HCT116 (cell line): ENCODE data around the gene ORMDL2. TPM values are rescaled to one million over a fixed set of nuclear protein-coding genes. Genes with fewer than 3 reads are reported as not detected.
A peak's percentile ranks its signal among the peaks of the same experiment; 100 is the strongest.

Source experiments
- ATAC-seq: fragments of 200-7000 bp; cut with Tn5 transposase; 2 replicates; pipeline ENCODE4 v1.9.1; 2020; ENCODE audit warnings: mild to moderate bottlenecking, moderate library complexity
- BruUV-seq: library from RNA; stranded (reverse); fragments of 400-500 nt; replicated peaks from 2 replicates; lab custom pipeline; 2021; lab: Mats Ljungman, UMichigan
- CTCF ChIA-PET: fragments of 300-600 bp; sonication (Branson Sonifier 250); formaldehyde crosslinking; loops from one replicate; lab custom pipeline; 2021; ENCODE audit warnings: antibody characterized with exemption; lab: Charles Lee
- POLR2A ChIA-PET: fragments of 300-600, 350-600 bp; sonication (Branson Sonifier 250); formaldehyde crosslinking; loops from one replicate; lab custom pipeline; 2021; ENCODE audit warnings: antibody characterized with exemption; lab: Charles Lee
- RAD21 ChIA-PET, 2 experiments: fragments of 300-600 bp; sonication (Branson Sonifier 250); formaldehyde crosslinking; loops; one replicate each; lab custom pipeline; 2023; ENCODE audit warnings: low total read pairs in 2 of 2; ENCODE audit not compliant: uncharacterized antibody in 2 of 2, unreplicated experiment in 2 of 2, low non-redundant PET in 1 of 2; lab: Charles Lee
- DNase-seq: peaks from one replicate; pipeline ENCODE4 v3.0.0-alpha.2; 2010; ENCODE audit warnings: low read depth, low spot score
- H2AFZ ChIP-seq: fragments of 200-600 bp; shearing (Covaris generic), sonication (generic); 2 replicates; pipeline ENCODE4 v1.6.1; 2017; ENCODE audit warnings: low read depth, mixed run types, mixed read lengths, antibody characterized with exemption, low read length; ENCODE audit not compliant: poor library complexity, severe bottlenecking
- H3K27ac ChIP-seq: 2 replicates; pipeline ENCODE4 v1.5.1; 2012; ENCODE audit warnings: low read depth, low read length
- H3K27me3 ChIP-seq: fragments of 200-600 bp; sonication (generic); 2 replicates; pipeline ENCODE4 v1.6.1; 2016; ENCODE audit warnings: mixed run types, low read length, mixed read lengths; ENCODE audit not compliant: insufficient read depth
- H3K36me3 ChIP-seq, 2 experiments: fragments of 200-500 bp in 1 of 2; fragments of 200-600 bp in 1 of 2; sonication (Bioruptor generic) in 1 of 2; sonication (generic) in 1 of 2; 2 replicates each; pipeline versions ENCODE4 v1.5.1 to v1.6.1; 2014 to 2016; ENCODE audit warnings: low read length in 2 of 2, inconsistent platforms in 1 of 2, mixed read lengths in 1 of 2, mixed run types in 1 of 2; ENCODE audit not compliant: insufficient read depth in 2 of 2, control insufficient read depth in 1 of 2
- H3K4me1 ChIP-seq, 2 experiments: fragments of 200-600 bp in 1 of 2; sonication (generic) in 1 of 2; 2 replicates each; pipeline versions ENCODE4 v1.5.1 to v1.6.1; 2012 to 2017; ENCODE audit warnings: low read length in 2 of 2, inconsistent platforms in 1 of 2, mild to moderate bottlenecking in 1 of 2, mixed read lengths in 1 of 2, mixed run types in 1 of 2, moderate library complexity in 1 of 2; ENCODE audit not compliant: insufficient read depth in 2 of 2, control insufficient read depth in 1 of 2
- H3K4me2 ChIP-seq: fragments of 200-600 bp; sonication (generic); 2 replicates; pipeline ENCODE4 v1.6.1; 2017; ENCODE audit warnings: mixed run types, low read length, mixed read lengths
- H3K4me3 ChIP-seq, 2 experiments: fragments of 200-600 bp in 1 of 2; sonication (generic) in 1 of 2; replicated peaks in 1 of 2; 2 replicates each; pipeline ENCODE4 v1.5.1; 2011 to 2016; ENCODE audit warnings: low read length in 2 of 2, control low read depth in 1 of 2, low read depth in 1 of 2, mild to moderate bottlenecking in 1 of 2, mixed read lengths in 1 of 2, mixed run types in 1 of 2
- H3K79me2 ChIP-seq: fragments of 200-600 bp; sonication (generic); 2 replicates; pipeline ENCODE4 v1.6.1; 2017; ENCODE audit warnings: mild to moderate bottlenecking, mixed run types, low read length, moderate library complexity, mixed read lengths; ENCODE audit not compliant: insufficient read depth
- H3K9ac ChIP-seq: fragments of 200-600 bp; sonication (generic); 2 replicates; pipeline ENCODE4 v1.6.1; 2016; ENCODE audit warnings: low read length, mixed read lengths
- H3K9me2 ChIP-seq: fragments of 200-600 bp; sonication (generic), shearing (Covaris generic); 2 replicates; pipeline ENCODE4 v1.6.1; 2017; ENCODE audit warnings: mixed run types, mild to moderate bottlenecking, moderate library complexity; ENCODE audit not compliant: insufficient read depth
- H3K9me3 ChIP-seq, 2 experiments: fragments of 200-500 bp in 1 of 2; fragments of 200-600 bp in 1 of 2; sonication (Bioruptor generic) in 1 of 2; sonication (generic) in 1 of 2; 2 replicates each; pipeline ENCODE4 v1.6.1; 2014 to 2017; ENCODE audit warnings: low read length in 2 of 2, mixed read lengths in 2 of 2, inconsistent platforms in 1 of 2, low read depth in 1 of 2, mild to moderate bottlenecking in 1 of 2, mixed run types in 1 of 2, moderate library complexity in 1 of 2; ENCODE audit not compliant: control insufficient read depth in 1 of 2, insufficient read depth in 1 of 2
- H4K20me1 ChIP-seq: fragments of 200-600 bp; sonication (generic), shearing (Covaris generic); 2 replicates; pipeline ENCODE4 v1.6.1; 2017; ENCODE audit warnings: mixed run types, mild to moderate bottlenecking, moderate library complexity; ENCODE audit not compliant: insufficient read depth
- ATF3 ChIP-seq: IDR thresholded peaks from 2 replicates; pipeline ENCODE4 v1.6.1; 2012
- CBX3 ChIP-seq: IDR thresholded peaks from 2 replicates; pipeline ENCODE4 v1.6.1; 2012; ENCODE audit warnings: low read depth
- CTCF ChIP-seq, 3 experiments: fragments of 200-600 bp in 1 of 3; sonication (generic) in 1 of 3; IDR thresholded peaks in 2 of 3; conservative IDR thresholded peaks in 1 of 3; 2 replicates each; pipeline ENCODE4 v1.5.1; 2012 to 2017; ENCODE audit warnings: low read depth in 2 of 3, low read length in 2 of 3, antibody characterized with exemption in 1 of 3, borderline replicate concordance in 1 of 3, control low read depth in 1 of 3, mild to moderate bottlenecking in 1 of 3, mixed read lengths in 1 of 3, mixed run types in 1 of 3, moderate library complexity in 1 of 3; ENCODE audit not compliant: insufficient read depth in 1 of 3
- EZH2phosphoT487 ChIP-seq: fragments of 200-600 bp; IDR thresholded peaks from 2 replicates; pipeline ENCODE4 v1.6.1; 2018; ENCODE audit warnings: antibody characterized with exemption, borderline replicate concordance
- ZNF274 ChIP-seq: fragments of 200-500 bp; sonication (Bioruptor generic); IDR thresholded peaks from 2 replicates; pipeline ENCODE4 v1.6.1; 2014; ENCODE audit warnings: mild to moderate bottlenecking, low read depth, low read length, inconsistent platforms
- intact Hi-C: fragments of 100-400 bp; cut with micrococcal nuclease; formaldehyde crosslinking; loops from 2 replicates; pipeline ENCODE4 v1.10.0; 2022
- total RNA-seq: library from RNA; stranded (reverse); gene quantifications from one replicate; pipeline ENCODE4 v1.2.1, GENCODE V29; 2021; ENCODE audit not compliant: unreplicated experiment

Gene ORMDL2
- total RNA-seq, 1 experiment from 2014 or later: 25.5 TPM

- ChIA-PET CTCF (interaction anchor here (1.4 kb wide), 1 partner anchor 93 kb away, joined by 3 read pairs; no protein-coding TSS in a partner anchor), RAD21 (interaction anchor here in 1 of 2 experiments (1.7 kb wide), 1 partner anchor 18 kb away, joined by 4 read pairs; the partner anchor contains the start of gene DNAJC14), POLR2A (no interaction called here)
- Histone ChIP-seq H3K9me3 (no peaks in the 10 kb centered on the region), H3K36me3 (no peaks in the 10 kb centered on the region), H3K4me1 (peaks cover 11 to 34% of the 10 kb centered on the region in 2 experiments), H3K27ac (no peak overlapping the region), H3K79me2 (no peaks in the 10 kb centered on the region), H4K20me1 (no peaks in the 10 kb centered on the region), H3K4me3 (no peak overlapping the region), H3K27me3 (no peaks in the 10 kb centered on the region), H3K4me2 (no peak overlapping the region), H2AFZ (peak overlapping the region; percentile 31), H3K9ac (no peak overlapping the region), H3K9me2 (no peaks in the 10 kb centered on the region)
- DNase-seq (no peak), ATAC-seq (no peak)
- BruUV-seq: no TSS peak
- no peak for TF ChIP-seq ATF3
- TF ChIP-seq ZNF274: no peak
- TF ChIP-seq CBX3: no peak
- TF ChIP-seq EZH2phosphoT487: no peak
- TF ChIP-seq CTCF (IDR thresholded peaks at IDR 0.05 in 2 of 3, conservative IDR thresholded peaks at IDR 0.05 in 1 of 3; ENCODE audit: borderline replicate concordance in 1 of 3, insufficient read depth in 1 of 3, low read depth in 2 of 3, low read length in 2 of 3): no peak
- intact Hi-C loops: no loop called here
Measured at GRCh38 chr12:55847033-55847432, 29.2 kb downstream of the ORMDL2 start.
